Smooth muscle cell (in vitro differentiated cells): ENCODE data around the gene CALN1. TPM values are rescaled to one million over a fixed set of nuclear protein-coding genes. Genes with fewer than 3 reads are reported as not detected.

Source experiments
- DNase-seq: peaks from one replicate; lab custom pipeline; 2025; ENCODE audit not compliant: unreplicated experiment; lab: John Stamatoyannopoulos, UW
- H2AFZ ChIP-seq: fragments of 200-600 bp; sonication (generic); 2 replicates; pipeline ENCODE4 v1.6.0; 2016; ENCODE audit warnings: antibody characterized with exemption, low read depth, mild to moderate bottlenecking
- H3F3A ChIP-seq: fragments of 200-600 bp; sonication (generic); 2 replicates; pipeline ENCODE4 v1.6.0; 2017; ENCODE audit warnings: antibody characterized with exemption, low read depth
- H3K27ac ChIP-seq: fragments of 200-600 bp; sonication (generic); 2 replicates; pipeline ENCODE4 v1.5.1; 2016; ENCODE audit warnings: low read depth, mild to moderate bottlenecking
- H3K27me3 ChIP-seq: fragments of 200-600 bp; sonication (generic); 2 replicates; pipeline ENCODE4 v1.6.1; 2016; ENCODE audit warnings: low read depth, mild to moderate bottlenecking
- H3K36me3 ChIP-seq: fragments of 200-600 bp; sonication (generic); 2 replicates; pipeline ENCODE4 v1.5.1; 2016; ENCODE audit warnings: low read depth
- H3K4me1 ChIP-seq: fragments of 200-600 bp; sonication (generic); 2 replicates; pipeline ENCODE4 v1.5.1; 2016; ENCODE audit warnings: low read depth
- H3K4me2 ChIP-seq: fragments of 200-600 bp; sonication (generic); 2 replicates; pipeline ENCODE4 v1.6.0; 2016; ENCODE audit warnings: mild to moderate bottlenecking
- H3K4me3 ChIP-seq: fragments of 200-600 bp; sonication (generic); 2 replicates; pipeline ENCODE4 v1.5.1; 2016; ENCODE audit warnings: mild to moderate bottlenecking
- H3K79me2 ChIP-seq: fragments of 200-600 bp; sonication (generic); 2 replicates; pipeline ENCODE4 v1.6.0; 2016; ENCODE audit warnings: low read depth, mild to moderate bottlenecking
- H3K9ac ChIP-seq: fragments of 200-600 bp; sonication (generic); 2 replicates; pipeline ENCODE4 v1.6.0; 2016; ENCODE audit warnings: low read depth
- H3K9me3 ChIP-seq: fragments of 200-600 bp; sonication (generic); replicated peaks from 2 replicates; pipeline ENCODE4 v1.5.1; 2016; ENCODE audit warnings: low read depth
- H4K20me1 ChIP-seq: fragments of 200-600 bp; sonication (generic); 2 replicates; pipeline ENCODE4 v1.6.0; 2016; ENCODE audit warnings: low read depth
- CTCF ChIP-seq: fragments of 200-600 bp; sonication (generic); IDR thresholded peaks from 2 replicates; pipeline ENCODE4 v1.5.1; 2017; ENCODE audit warnings: borderline replicate concordance, mild to moderate bottlenecking, antibody characterized with exemption; ENCODE audit not compliant: insufficient read depth, poor library complexity, severe bottlenecking
- WGBS: methylation state at CpG from one replicate; pipeline ENCODE4 v1.1.7; 2016; ENCODE audit warnings: low lambda C conversion rate; 5-methylcytosine and 5-hydroxymethylcytosine counted together
- polyA plus RNA-seq: library from polyadenylated mRNA; unstranded; fragments of >200 nt; fragmentation: Nextera tagmentation; extraction: Ambion mirVana; gene quantifications from 2 replicates; pipeline ENCODE4 v1.2.1, GENCODE V29; 2016
- total RNA-seq: library from RNA; depleted of rRNA; stranded (reverse); fragments of >200 nt; gene quantifications from 2 replicates; pipeline ENCODE4 v1.2.3, GENCODE V29; 2014

CALN1 gene
- total and polyA plus RNA-seq, 2 experiments from 2014 or later: not detected

GRCh38 chr7:72053292-72053691 lies 358.8 kb downstream of the CALN1 start:
- H2AFZ ChIP-seq: no peak overlapping the region
- WGBS: 95% methylated on average over 4 of the region's 4 CpGs
- no peaks in the 10 kb centered on the region for H4K20me1 ChIP-seq
- H3K9ac ChIP-seq: no peak overlapping the region
- no peak overlapping the region for H3K27ac ChIP-seq
- H3K4me1 ChIP-seq: no peaks in the 10 kb centered on the region
- H3K9me3 ChIP-seq: no peaks in the 10 kb centered on the region
- H3K4me3 ChIP-seq: no peak overlapping the region
- H3K27me3 ChIP-seq: peaks cover 7% of the 10 kb centered on the region
- H3K4me2 ChIP-seq: no peak overlapping the region
- TF ChIP-seq CTCF: no peak
- no peak for DNase-seq
- H3K79me2 ChIP-seq: no peaks in the 10 kb centered on the region
- no peaks in the 10 kb centered on the region for H3F3A ChIP-seq
- no peaks in the 10 kb centered on the region for H3K36me3 ChIP-seq

- no peak for DNase-seq
- H3K79me2 ChIP-seq: no peaks in the 10 kb centered on the region
- peaks cover 16% of the 10 kb centered on the region for H3K27me3 ChIP-seq
- H3K4me3 ChIP-seq: no peak overlapping the region
- TF ChIP-seq CTCF: no peak
- no peaks in the 10 kb centered on the region for H3K36me3 ChIP-seq
- no peak overlapping the region for H3K27ac ChIP-seq
- H3K9ac ChIP-seq: no peak overlapping the region
- no peaks in the 10 kb centered on the region for H3F3A ChIP-seq
- no peaks in the 10 kb centered on the region for H4K20me1 ChIP-seq
- H3K4me2 ChIP-seq: no peak overlapping the region
- H3K9me3 ChIP-seq: no peaks in the 10 kb centered on the region
- H2AFZ ChIP-seq: no peak overlapping the region
- no peaks in the 10 kb centered on the region for H3K4me1 ChIP-seq
Measured at GRCh38 chr7:72048420-72048819, 363.7 kb downstream of the CALN1 start.

- no peak overlapping the region for H3K9ac ChIP-seq
- H3K4me1 ChIP-seq: no peaks in the 10 kb centered on the region
- H3K27ac ChIP-seq: no peak overlapping the region
- no peak overlapping the region for H3K4me2 ChIP-seq
- WGBS: 42% methylated on average over 3 of the region's 3 CpGs
- no peaks in the 10 kb centered on the region for H4K20me1 ChIP-seq
- H2AFZ ChIP-seq: no peak overlapping the region
- no peak overlapping the region for H3K4me3 ChIP-seq
- H3K79me2 ChIP-seq: no peaks in the 10 kb centered on the region
- H3F3A ChIP-seq: no peaks in the 10 kb centered on the region
- peaks cover 7% of the 10 kb centered on the region for H3K27me3 ChIP-seq
- no peak for DNase-seq
- no peaks in the 10 kb centered on the region for H3K36me3 ChIP-seq
- no peaks in the 10 kb centered on the region for H3K9me3 ChIP-seq
- no peak for TF ChIP-seq CTCF
Measured at GRCh38 chr7:72042855-72043254, 369.3 kb downstream of the CALN1 start.

GRCh38 chr7:72040641-72041040 lies 371.5 kb downstream of the CALN1 start:
- Histone ChIP-seq H3K4me1 (no peaks in the 10 kb centered on the region), H3F3A (no peaks in the 10 kb centered on the region), H4K20me1 (no peaks in the 10 kb centered on the region), H3K4me2 (no peak overlapping the region), H3K9ac (no peak overlapping the region), H3K79me2 (no peaks in the 10 kb centered on the region), H3K27me3 (no peaks in the 10 kb centered on the region), H3K36me3 (no peaks in the 10 kb centered on the region), H3K4me3 (no peak overlapping the region), H3K27ac (no peak overlapping the region), H2AFZ (no peak overlapping the region), H3K9me3 (no peaks in the 10 kb centered on the region)
- no peak for DNase-seq
- WGBS: 74% methylated on average over 2 of the region's 2 CpGs
- no peak for TF ChIP-seq CTCF
